NT2/D1 (cell line): ENCODE data around the gene SLC6A8.

Experiments used
- SUZ12 ChIP-seq: IDR thresholded peaks from 2 replicates; pipeline ENCODE4 v1.6.1; 2011; ENCODE audit not compliant: insufficient read length, insufficient read depth; ENCODE audit errors: extremely low read depth
- YY1 ChIP-seq: IDR thresholded peaks from 2 replicates; pipeline ENCODE4 v1.6.1; 2011; ENCODE audit not compliant: insufficient read length, insufficient read depth
- ZNF274 ChIP-seq: IDR thresholded peaks from 2 replicates; pipeline ENCODE4 v1.6.1; 2011; ENCODE audit warnings: mild to moderate bottlenecking, low read depth, low read length

- TF ChIP-seq ZNF274: no peak
- no peak for TF ChIP-seq YY1
- TF ChIP-seq SUZ12: no peak
These were observed 36.7 kb downstream of the SLC6A8 start, which contains the start of the genes ABCD1 and BCAP31 for GRCh38 chrX:153724252-153725038.
